HG02938 (cell line): ENCODE data around the gene KIF21B.

Source experiments
- ATAC-seq: cut with Tn5 transposase; IDR thresholded peaks from one replicate; pipeline ENCODE4 v1.9.1; 2021; ENCODE audit warnings: mild to moderate bottlenecking, moderate library complexity; ENCODE audit not compliant: unreplicated experiment

Gene KIF21B

GRCh38 chr1:201049248-201049831, 25.8 kb upstream of the KIF21B start:
- ATAC-seq: no peak

- no peak for ATAC-seq
These were observed 25.0 kb upstream of the KIF21B start for GRCh38 chr1:201048521-201048920.

GRCh38 chr1:201044119-201044518, 20.6 kb upstream of the KIF21B start:
- no peak for ATAC-seq

GRCh38 chr1:201042779-201043461, 19.4 kb upstream of the KIF21B start:
- ATAC-seq: peak; percentile 61

- no peak for ATAC-seq
These were observed 17.5 kb upstream of the KIF21B start for GRCh38 chr1:201041011-201041410.

GRCh38 chr1:201039876-201040275, 16.4 kb upstream of the KIF21B start:
- no peak for ATAC-seq

GRCh38 chr1:201039418-201039817, 15.9 kb upstream of the KIF21B start:
- no peak for ATAC-seq

GRCh38 chr1:201038186-201038876, 14.8 kb upstream of the KIF21B start:
- ATAC-seq: no peak

- no peak for ATAC-seq
These were observed 12.8 kb upstream of the KIF21B start for GRCh38 chr1:201036188-201036842.

DNA sequence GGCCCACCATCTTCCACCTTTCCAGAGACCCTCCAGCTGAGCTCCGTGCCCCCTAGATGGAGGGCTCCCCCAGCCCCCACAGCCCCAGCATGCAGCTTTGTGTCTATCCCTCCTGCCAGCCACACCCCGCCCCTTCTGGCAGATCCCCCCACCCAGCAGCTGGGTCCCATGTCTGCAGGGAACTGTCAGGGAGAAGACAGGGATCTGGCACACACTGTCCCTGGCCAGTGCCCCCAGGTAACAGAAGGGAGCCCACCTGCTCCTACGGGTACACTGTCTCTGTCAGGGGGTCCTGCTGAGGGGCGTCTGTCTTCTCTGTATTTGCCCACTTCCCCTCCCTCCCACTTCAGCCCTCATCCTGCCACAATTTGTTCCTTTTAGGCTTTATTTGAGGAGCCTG, 11.2 kb upstream of the KIF21B start:
- ATAC-seq: no peak

GRCh38 chr1:201032408-201032807, 8.9 kb upstream of the KIF21B start:
- no peak for ATAC-seq

DNA sequence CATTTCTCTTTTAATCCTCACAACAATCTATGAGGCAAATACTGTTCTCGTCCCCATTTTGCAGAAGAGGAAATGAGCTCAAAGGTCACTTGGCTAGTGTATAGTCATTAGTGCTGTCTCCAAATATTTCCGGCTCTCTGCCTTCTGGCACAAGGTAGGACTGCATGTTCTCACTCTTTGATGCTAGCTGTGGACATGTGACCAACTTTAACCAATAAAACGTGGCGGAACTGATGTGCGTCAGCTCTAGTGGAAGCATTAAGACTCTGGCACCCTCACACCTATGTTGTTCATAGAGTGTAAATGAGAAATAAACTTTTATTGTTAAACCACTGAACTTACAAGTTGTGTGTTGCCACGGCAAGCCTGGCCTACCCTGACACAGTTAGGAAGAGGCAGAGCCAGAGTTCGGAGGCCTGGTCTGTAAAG, 5.0 kb upstream of the KIF21B start:
- ATAC-seq: no peak

DNA sequence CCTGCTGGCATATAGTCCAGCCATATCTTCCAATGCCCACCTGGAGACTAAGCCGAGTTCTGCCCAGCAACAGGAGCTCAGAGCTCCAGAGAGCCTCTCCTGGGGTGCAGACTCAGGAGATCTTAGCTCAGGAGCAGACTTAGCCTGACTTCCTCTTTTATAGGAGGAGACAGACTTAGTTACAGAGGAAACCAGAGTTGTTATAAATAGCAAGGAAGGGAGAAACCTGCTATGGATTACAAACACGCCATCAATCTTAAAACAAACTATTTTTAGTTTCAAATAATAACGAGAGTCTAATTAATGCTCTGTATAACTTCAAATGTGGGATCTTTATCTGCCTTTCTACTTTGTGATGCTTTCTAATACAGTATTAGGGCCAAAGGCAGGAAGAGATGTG, 3.3 kb upstream of the KIF21B start:
- no peak for ATAC-seq

- no peak for ATAC-seq
These were observed 2.7 kb upstream of the KIF21B start for GRCh38 chr1:201026234-201026633.

DNA sequence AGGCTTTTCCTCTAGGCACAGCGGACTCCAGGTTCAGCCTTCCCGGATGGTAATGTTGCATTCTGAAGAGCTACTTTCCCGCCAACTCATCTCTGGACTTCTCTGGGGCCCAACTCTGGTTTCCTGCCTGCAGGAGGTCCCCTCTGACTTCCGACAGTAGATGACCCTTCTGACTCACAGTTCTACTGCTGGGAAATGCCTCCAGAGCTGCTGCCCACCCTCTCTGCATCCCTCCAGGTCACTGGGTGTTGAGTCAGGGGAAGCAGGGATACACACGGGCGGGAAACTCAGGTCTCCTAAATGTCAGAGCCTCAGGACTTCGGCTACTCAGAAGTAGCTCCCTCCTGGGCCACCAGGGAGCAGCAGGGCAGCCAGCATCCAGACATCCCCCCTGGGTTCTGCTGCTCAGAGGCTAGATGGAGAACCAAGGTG, 2.1 kb upstream of the KIF21B start:
- ATAC-seq: no peak

- ATAC-seq: no peak
These were observed 1.1 kb upstream of the KIF21B start for GRCh38 chr1:201024625-201024998.

GRCh38 chr1:201023920-201024624, 558 bp upstream of the KIF21B start:
- no peak for ATAC-seq

- ATAC-seq: peak; percentile 0
These were observed 546 bp downstream of the KIF21B start for GRCh38 chr1:201022820-201023516.

DNA sequence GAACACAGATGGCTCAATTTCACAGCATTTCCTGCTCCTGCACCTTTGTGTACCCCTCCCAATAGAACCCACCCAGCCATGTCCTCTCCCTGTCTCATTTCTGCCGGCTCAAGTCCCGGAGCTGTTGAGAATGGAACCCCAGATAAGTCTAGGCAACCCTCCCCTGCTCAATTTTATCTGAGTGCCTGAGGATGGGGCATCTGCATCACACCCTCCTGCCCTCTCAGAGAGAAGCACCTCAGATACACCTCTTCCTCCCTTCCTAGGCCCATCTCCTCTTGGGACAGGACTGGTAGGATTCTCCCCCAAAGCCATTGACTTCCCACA, 1.1 kb downstream of the KIF21B start:
- no peak for ATAC-seq

GRCh38 chr1:201021630-201022492, 1.7 kb downstream of the KIF21B start:
- ATAC-seq: no peak
